Pancreas (tissue), 10 donors: ENCODE measurements around the gene MICU2. TPM values are rescaled to one million over a fixed set of nuclear protein-coding genes. Genes with fewer than 3 reads are reported as not detected.

Source experiments
- ATAC-seq, 4 donors: fragments of 200-7000 bp; cut with Tn5 transposase; one replicate each; pipeline versions ENCODE4 v1.8.0 to v1.9.1; 2020; ENCODE audit warnings: mild to moderate bottlenecking in 4 of 4, moderate library complexity in 4 of 4
- DNase-seq, 6 donors: peaks; one replicate each; pipeline ENCODE4 v3.0.0-alpha.2; 2020
- FAIRE-seq: peaks from 2 replicates; lab custom pipeline; 2012; peaks lifted over from hg19 to GRCh38; lab: Jason Lieb, UNC
- H3K27ac ChIP-seq, 4 donors: fragments of 200-600 bp; sonication (generic); 1 replicate in 3 of 4; 2 replicates in 1 of 4; pipeline versions ENCODE4 v1.5.0 to v1.8.0; 2020
- H3K27me3 ChIP-seq, 4 donors: fragments of 200-600 bp; one replicate each; pipeline ENCODE4 v1.8.0; 2021
- H3K36me3 ChIP-seq, 3 donors: fragments of 200-600 bp; sonication (generic) in 1 of 3; one replicate each; pipeline versions ENCODE4 v1.5.0 to v1.8.0; 2020 to 2021
- H3K4me1 ChIP-seq, 3 donors: fragments of 200-600 bp; one replicate each; pipeline ENCODE4 v1.8.0; 2021
- H3K4me3 ChIP-seq, 4 donors: fragments of 200-600 bp; sonication (generic) in 2 of 4; one replicate each; pipeline versions ENCODE4 v1.5.0 to v1.8.0; 2020 to 2021
- H3K9me3 ChIP-seq, 4 donors: fragments of 200-600 bp; one replicate each; pipeline ENCODE4 v1.8.0; 2021
- WGBS, 2 donors: extraction: QIAGEN DNeasy Blood & Tissue Kit; methylation state at CpG; one replicate each; pipeline ENCODE4 v1.1.7; 2013; 5-methylcytosine and 5-hydroxymethylcytosine counted together
- intact Hi-C, 3 donors: fragments of 100-400 bp; cut with DNase I; formaldehyde crosslinking; loops; one replicate each; pipeline versions ENCODE4 v1.11.1 to v1.14.2; 2022
- polyA plus RNA-seq, 2 donors: library from polyadenylated mRNA; stranded (reverse); fragments of 200-250 nt; gene quantifications; one replicate each; pipeline ENCODE4 v1.2.3, GENCODE V29; 2013
- total RNA-seq, 6 donors: library from RNA; stranded (reverse); fragmentation: NEBNext Ultra II Directional in 4 of 6; extraction: Animal tissue kit (Norgen Biotek cat#: 25700) in 4 of 6; gene quantifications; one replicate each; pipeline versions ENCODE4 v1.2.1 to v1.2.4, GENCODE V29; 2021 to 2023
- TF ChIP-seq, protein P1 (sequence below), 4 donors: fragments of 200-600 bp; sonication (generic) in 3 of 4; IDR thresholded peaks; one replicate each; pipeline versions ENCODE4 v1.5.0 to v1.8.0; 2021; ENCODE audit warnings: antibody characterized with exemption in 4 of 4
- donor health status: healthy with polysubstance abuse.
- donor health status: DM: no; HTN: no; CAD: no; lungs with moderate emphysema.
- donor health status: DM: no; HTN: no; CAD: no.
- donor health status: control.
- donor health status: control.
- donor health status: Bipolar disorder and iron deficiency.
- donor health status: DM: yes; HTN: yes; CAD: no.
- donor health status: DM: no; HTN: no; CAD: no.
- donor health status: DM: no; HTN: no; CAD: no.
- donor health status: DM: yes; HTN: yes; CAD: no.

The MICU2 gene
- total and polyA plus RNA-seq, 8 donors, result 9.3 to 36.6 (median 14.7) TPM

DNA sequence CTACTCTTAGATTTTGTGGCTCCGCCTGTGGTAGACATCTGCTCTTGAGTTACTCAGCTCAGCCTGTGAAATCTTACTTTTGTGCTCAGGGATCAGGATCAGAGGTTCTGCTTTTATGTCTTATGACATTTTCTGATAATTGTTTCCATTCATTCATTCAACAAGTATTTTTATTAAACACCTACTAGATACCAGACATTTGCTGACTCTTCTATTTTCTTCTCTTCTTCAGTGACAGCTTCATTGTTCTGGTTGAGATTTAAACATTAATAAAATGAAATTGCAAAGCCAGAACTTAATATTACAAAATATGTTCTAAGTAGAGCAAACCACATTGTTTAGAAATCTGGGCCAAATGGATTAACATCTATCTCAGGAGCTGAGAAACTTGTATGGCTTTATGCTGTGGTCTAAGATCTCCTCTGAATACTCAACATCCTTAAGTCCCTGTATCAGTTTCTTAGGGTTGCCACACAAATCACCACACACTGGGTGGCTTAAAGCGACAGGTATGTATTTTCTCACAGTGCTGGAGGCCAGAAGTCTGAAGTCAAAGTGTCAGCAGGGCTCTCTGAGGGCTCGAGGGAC, 15.8 kb upstream of the MICU2 start:
- Histone ChIP-seq H3K4me3 (no peak overlapping the region), H3K9me3 (no peaks in the 10 kb centered on the region), H3K27ac (no peak overlapping the region), H3K4me1 (no peaks in the 10 kb centered on the region), H3K36me3 (no peaks in the 10 kb centered on the region), H3K27me3 (no peaks in the 10 kb centered on the region)
- FAIRE-seq (no peak), DNase-seq (no peak), ATAC-seq (no peak)
- intact Hi-C loops, result no loop called here
- WGBS, 2 donors, result 63 to 79% methylated on average over 3 of the region's 3 CpGs
- TF ChIP-seq, protein P1, sequence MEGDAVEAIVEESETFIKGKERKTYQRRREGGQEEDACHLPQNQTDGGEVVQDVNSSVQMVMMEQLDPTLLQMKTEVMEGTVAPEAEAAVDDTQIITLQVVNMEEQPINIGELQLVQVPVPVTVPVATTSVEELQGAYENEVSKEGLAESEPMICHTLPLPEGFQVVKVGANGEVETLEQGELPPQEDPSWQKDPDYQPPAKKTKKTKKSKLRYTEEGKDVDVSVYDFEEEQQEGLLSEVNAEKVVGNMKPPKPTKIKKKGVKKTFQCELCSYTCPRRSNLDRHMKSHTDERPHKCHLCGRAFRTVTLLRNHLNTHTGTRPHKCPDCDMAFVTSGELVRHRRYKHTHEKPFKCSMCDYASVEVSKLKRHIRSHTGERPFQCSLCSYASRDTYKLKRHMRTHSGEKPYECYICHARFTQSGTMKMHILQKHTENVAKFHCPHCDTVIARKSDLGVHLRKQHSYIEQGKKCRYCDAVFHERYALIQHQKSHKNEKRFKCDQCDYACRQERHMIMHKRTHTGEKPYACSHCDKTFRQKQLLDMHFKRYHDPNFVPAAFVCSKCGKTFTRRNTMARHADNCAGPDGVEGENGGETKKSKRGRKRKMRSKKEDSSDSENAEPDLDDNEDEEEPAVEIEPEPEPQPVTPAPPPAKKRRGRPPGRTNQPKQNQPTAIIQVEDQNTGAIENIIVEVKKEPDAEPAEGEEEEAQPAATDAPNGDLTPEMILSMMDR (IDR thresholded peaks at IDR 0.05), result no peak

DNA sequence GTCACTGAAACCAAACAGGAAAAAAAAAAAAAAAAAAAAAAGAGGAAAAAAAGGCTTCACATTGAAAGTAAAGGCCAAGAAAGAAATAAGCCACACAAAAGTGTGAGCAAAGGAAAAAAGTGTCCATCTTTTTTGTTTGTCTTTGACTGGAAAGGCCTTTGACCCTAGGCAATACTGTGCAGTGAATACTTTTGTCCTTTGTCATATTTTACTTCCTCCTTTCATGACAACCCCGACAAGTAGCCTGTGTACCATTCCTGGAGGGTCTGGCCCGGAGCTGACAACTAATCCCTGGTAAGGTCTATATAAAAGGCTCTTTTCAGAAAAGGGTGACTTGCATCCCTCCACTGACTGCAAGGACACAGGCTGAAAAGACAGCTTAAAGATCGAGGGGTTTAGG, 12.9 kb upstream of the MICU2 start:
- intact Hi-C loops, result no loop called here
- Histone ChIP-seq H3K4me3 (no peak overlapping the region), H3K9me3 (no peaks in the 10 kb centered on the region), H3K4me1 (no peaks in the 10 kb centered on the region), H3K27ac (peak overlapping the region in 1 of 4 donors; percentile 31), H3K27me3 (no peaks in the 10 kb centered on the region), H3K36me3 (no peaks in the 10 kb centered on the region)
- FAIRE-seq, result no peak
- DNase-seq, result no peak
- peak in 3 of 4 donors; percentile 55 to 71 (median 70) for ATAC-seq
- 32 to 33% methylated on average over 3 of the region's 3 CpGs for WGBS, 2 donors
- TF ChIP-seq, protein P1 (IDR thresholded peaks at IDR 0.05), result no peak

DNA sequence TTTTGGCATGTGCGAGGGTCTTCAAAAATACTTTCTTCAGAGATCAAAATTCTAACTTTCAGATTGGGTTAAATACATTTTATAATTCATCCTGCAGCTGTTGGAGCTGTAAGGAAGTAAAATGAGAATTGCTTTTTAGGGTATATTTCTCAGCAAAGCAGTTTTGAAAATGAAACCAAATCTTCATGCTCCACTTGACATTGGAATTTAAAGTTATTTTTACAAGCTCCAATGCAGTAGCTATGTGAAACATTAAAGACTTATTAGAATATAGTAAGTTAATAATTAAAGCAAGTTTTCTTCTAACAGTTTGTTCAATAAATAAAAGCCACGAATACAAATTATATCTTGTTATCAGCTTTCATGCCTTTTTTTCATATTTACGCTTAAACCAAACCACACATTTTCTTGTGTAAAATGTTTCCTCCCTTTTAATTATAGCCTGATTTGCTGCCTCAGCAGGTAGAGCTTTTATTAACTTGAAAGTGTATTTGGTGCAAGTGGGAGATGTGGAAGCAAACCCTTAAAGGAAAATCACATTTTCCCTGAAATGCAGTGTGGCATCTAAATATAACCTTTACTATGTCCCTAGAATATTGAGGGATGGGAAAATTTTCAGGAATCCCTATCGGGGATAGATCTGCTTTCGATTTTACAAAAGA, 12.4 kb upstream of the MICU2 start:
- Histone ChIP-seq H3K9me3 (no peaks in the 10 kb centered on the region), H3K27me3 (no peaks in the 10 kb centered on the region), H3K4me3 (no peak overlapping the region), H3K36me3 (no peaks in the 10 kb centered on the region), H3K27ac (no peak overlapping the region), H3K4me1 (no peaks in the 10 kb centered on the region)
- TF ChIP-seq, protein P1 (IDR thresholded peaks at IDR 0.05), result no peak
- ATAC-seq, result no peak
- intact Hi-C loops, result no loop called here
- 53 to 54% methylated on average over 5 of the region's 5 CpGs for WGBS, 2 donors
- DNase-seq, result no peak
- no peak for FAIRE-seq

DNA sequence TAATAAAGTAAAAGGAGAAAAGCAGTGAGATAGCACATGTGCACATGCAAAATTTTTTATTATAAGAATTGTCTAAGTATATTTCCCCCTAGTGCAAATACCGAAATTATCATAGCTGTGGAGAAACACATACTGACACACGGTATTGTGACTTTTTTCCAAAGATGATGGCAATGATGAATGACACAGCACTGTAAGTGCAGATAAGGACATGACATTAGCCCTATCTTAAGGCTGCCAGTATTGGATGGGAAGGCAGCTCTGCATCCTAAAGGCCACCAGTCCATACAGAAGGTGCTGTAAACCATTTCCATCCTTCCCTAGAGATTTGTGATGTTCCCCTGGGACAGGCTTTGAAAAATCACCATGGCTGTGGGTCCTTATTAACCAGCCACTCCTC, 11.5 kb upstream of the MICU2 start:
- H3K9me3 ChIP-seq, result no peaks in the 10 kb centered on the region
- no peaks in the 10 kb centered on the region for H3K4me1 ChIP-seq
- no peaks in the 10 kb centered on the region for H3K36me3 ChIP-seq
- 58 to 75% methylated on average over 2 of the region's 2 CpGs for WGBS, 2 donors
- no peak overlapping the region for H3K27ac ChIP-seq
- ATAC-seq, result no peak
- no peak for DNase-seq
- no peak for FAIRE-seq
- H3K27me3 ChIP-seq, result no peaks in the 10 kb centered on the region
- TF ChIP-seq, protein P1 (IDR thresholded peaks at IDR 0.05), result no peak
- intact Hi-C loops, result no loop called here
- no peak overlapping the region for H3K4me3 ChIP-seq

DNA sequence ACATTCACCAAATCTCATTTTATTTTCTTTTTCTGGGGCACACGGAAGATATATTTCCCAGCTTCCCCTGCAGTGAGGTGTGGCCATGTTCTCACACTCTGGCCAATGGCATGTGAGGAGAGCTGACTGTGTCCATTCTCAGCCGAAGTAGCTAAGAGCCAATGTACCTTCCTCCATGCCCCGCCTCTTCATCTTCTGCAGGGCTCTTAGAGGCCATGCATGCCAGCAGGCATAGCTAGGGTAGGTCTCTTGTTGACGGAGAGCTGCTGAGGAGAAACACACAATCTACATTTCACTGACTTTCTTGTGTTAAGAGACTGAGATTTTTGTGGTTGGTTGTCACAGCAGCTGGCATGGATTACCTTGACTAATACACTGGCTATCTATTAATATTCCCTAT, 9.8 kb upstream of the MICU2 start:
- Histone ChIP-seq H3K4me1 (no peaks in the 10 kb centered on the region), H3K9me3 (no peaks in the 10 kb centered on the region), H3K4me3 (no peak overlapping the region), H3K36me3 (no peaks in the 10 kb centered on the region), H3K27ac (no peak overlapping the region), H3K27me3 (no peaks in the 10 kb centered on the region)
- 70 to 81% methylated on average over 4 of the region's 4 CpGs for WGBS, 2 donors
- TF ChIP-seq, protein P1 (IDR thresholded peaks at IDR 0.05), result no peak
- FAIRE-seq, result no peak
- ATAC-seq, result no peak
- intact Hi-C loops, result no loop called here
- no peak for DNase-seq
